ENCODE data around the gene LMF1. TPM values are rescaled to one million over a fixed set of nuclear protein-coding genes. Genes with fewer than 3 reads are reported as not detected.

LMF1 gene
- total RNA-seq, 1 donor from 2014 or later: 26.0 TPM

DNA sequence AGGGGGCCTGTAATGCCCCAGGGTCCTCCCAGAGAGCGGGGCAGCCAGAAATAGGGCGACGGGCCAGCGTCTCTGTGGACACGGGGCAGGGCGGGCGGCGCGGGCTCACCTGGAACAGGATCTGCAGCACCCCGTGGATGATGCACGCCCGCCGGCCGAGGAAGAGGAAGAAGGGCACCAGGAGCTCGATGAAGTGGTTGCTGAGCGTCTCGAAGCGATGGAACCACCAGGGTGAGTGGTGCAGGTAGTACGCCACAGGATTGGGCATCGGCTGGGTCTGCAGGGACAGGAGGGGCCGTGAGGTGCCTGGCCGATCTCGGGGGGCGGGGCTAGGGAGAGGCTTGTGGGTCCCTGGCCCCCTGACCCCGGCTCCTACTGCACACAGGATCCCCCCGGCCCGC is 91.3 kb downstream of the LMF1 start:
- TF ChIP-seq CTCF (IDR thresholded peaks at IDR 0.05) (no peak), POLR2A (IDR thresholded peaks at IDR 0.05) (no peak), POLR2AphosphoS5 (IDR thresholded peaks at IDR 0.05; ENCODE audit: insufficient read depth in 1 of 2, low read depth in 1 of 2) (no peak)
- peaks cover 0 to 8% of the 10 kb centered on the region in 2 donors for H3K36me3 ChIP-seq
- peaks cover 3% of the 10 kb centered on the region for H3K9me3 ChIP-seq
- H3K4me3 ChIP-seq: no peak overlapping the region
- DNase-seq (ENCODE audit: extremely low spot score in 2 of 2): no peak
- intact Hi-C loops (cut with DNase I): no loop called here
- no peaks in the 10 kb centered on the region for H3K4me1 ChIP-seq
- no peaks in the 10 kb centered on the region for H3K27me3 ChIP-seq
- no peak overlapping the region for H3K27ac ChIP-seq

DNA sequence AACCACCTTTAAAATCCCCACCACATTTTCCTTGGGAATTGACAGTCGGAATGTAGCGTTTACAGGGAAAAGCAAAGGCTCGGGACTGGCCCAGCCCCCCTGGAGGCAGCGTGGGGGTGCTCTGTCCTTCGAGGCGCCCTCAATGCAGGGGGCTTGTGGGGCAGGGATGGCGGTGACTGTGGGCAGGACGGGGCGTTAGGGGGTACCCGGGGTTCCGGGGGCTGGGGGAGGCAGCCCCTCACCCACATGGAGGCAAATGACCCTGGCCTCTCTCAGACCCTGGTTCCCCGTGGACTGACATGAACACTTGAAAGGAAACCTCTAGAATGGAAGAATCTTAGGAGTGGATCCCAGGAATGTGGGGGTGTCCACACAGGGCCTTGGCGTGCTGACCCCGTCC is 91.9 kb downstream of the LMF1 start:
- H3K27ac ChIP-seq: no peak overlapping the region
- intact Hi-C loops (cut with DNase I): no loop called here
- peaks cover 0 to 14% of the 10 kb centered on the region in 2 donors for H3K36me3 ChIP-seq
- DNase-seq (ENCODE audit: extremely low spot score in 2 of 2): no peak
- H3K9me3 ChIP-seq: no peaks in the 10 kb centered on the region
- no peaks in the 10 kb centered on the region for H3K27me3 ChIP-seq
- H3K4me1 ChIP-seq: no peaks in the 10 kb centered on the region
- TF ChIP-seq POLR2AphosphoS5 (IDR thresholded peaks at IDR 0.05; ENCODE audit: insufficient read depth in 1 of 2, low read depth in 1 of 2) (no peak), POLR2A (IDR thresholded peaks at IDR 0.05) (no peak), CTCF (IDR thresholded peaks at IDR 0.05) (no peak)
- no peak overlapping the region for H3K4me3 ChIP-seq

DNA sequence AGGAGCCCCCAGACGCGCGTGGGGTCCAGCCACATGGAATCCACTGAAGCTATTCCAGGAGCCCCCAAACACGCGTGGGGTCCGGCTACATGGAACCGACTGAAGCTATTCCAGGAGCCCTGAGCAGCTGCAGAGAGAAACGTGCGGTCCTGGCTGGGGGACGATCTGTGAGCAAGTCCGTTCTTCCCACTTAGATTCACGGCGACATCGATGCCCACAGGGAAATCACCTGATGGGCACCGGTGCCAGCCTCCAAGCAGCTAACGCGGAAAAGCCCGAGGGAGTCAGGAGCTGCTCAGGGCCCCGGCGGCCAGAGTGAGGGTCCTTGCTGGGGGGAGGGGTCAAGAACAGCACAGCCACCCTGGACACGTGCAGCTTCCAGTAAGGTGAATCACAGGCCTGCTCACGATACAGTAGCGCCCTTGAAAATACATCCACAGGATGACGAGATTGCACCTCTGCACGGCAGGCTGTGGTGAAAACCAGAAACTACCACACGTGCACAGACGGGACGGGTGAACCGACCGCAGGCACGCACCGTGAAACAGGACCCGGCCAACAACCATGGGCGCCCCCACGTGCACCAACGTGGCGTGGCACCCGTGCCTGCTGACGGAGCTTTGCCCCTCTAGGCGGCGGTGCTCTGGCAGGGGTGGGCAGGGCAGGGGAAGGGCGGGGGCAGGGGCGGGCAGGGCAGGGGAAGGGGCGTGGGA is 92.6 kb downstream of the LMF1 start:
- H3K9me3 ChIP-seq: no peaks in the 10 kb centered on the region
- no peak overlapping the region for H3K4me3 ChIP-seq
- no peaks in the 10 kb centered on the region for H3K27me3 ChIP-seq
- peaks cover 0 to 14% of the 10 kb centered on the region in 2 donors for H3K36me3 ChIP-seq
- TF ChIP-seq POLR2A (IDR thresholded peaks at IDR 0.05) (no peak), CTCF (IDR thresholded peaks at IDR 0.05) (no peak), POLR2AphosphoS5 (IDR thresholded peaks at IDR 0.05; ENCODE audit: insufficient read depth in 1 of 2, low read depth in 1 of 2) (no peak)
- no peak for DNase-seq (ENCODE audit: extremely low spot score in 2 of 2)
- intact Hi-C loops (cut with DNase I): no loop called here
- no peaks in the 10 kb centered on the region for H3K4me1 ChIP-seq
- no peak overlapping the region for H3K27ac ChIP-seq

DNA sequence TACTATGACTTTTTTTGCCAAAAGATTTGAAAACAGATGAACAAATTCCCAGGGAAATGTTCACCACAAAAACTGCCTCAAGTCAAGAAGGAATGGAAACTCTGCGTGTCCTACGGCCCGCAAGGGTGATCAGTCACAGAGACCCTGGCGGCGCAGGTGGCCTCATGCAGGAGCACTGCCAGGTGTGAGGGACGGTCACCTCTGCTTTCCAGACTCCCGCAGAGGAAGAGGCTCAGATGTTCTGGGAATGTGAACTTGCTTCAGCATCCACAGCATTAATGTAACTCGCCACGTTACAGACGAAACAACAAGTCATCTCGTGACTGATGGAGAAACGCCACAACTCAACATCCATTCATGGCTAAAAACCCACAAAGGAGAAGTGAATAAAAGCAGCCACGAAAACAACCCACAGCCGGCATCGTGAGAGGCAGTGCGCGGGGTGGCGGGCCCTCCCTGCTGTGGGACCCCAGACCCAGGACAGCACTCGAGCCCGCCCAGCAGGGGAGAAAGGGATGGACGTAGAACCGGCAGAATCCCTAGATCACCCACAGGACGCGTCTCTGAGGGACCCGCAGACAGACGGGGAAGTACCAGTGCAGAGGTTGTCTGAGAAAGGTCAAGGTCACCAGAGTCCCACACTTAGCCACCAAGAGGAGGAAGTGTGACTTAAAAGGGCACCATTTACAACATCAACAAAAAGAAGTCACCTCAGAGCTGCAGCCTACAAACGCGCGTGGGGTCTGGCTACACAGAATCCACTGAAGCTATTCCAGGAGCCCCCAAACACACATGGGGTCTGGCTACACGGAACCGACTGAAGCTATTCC is 93.3 kb downstream of the LMF1 start:
- no peak for TF ChIP-seq POLR2AphosphoS5 (IDR thresholded peaks at IDR 0.05; ENCODE audit: insufficient read depth in 1 of 2, low read depth in 1 of 2)
- no peak for TF ChIP-seq POLR2A (IDR thresholded peaks at IDR 0.05)
- TF ChIP-seq CTCF (IDR thresholded peaks at IDR 0.05): no peak
- intact Hi-C loops (cut with DNase I): no loop called here
- peaks cover 0 to 14% of the 10 kb centered on the region in 2 donors for H3K36me3 ChIP-seq
- H3K27me3 ChIP-seq: no peaks in the 10 kb centered on the region
- no peaks in the 10 kb centered on the region for H3K4me1 ChIP-seq
- H3K27ac ChIP-seq: no peak overlapping the region
- no peak for DNase-seq (ENCODE audit: extremely low spot score in 2 of 2)
- H3K4me3 ChIP-seq: no peak overlapping the region
- no peaks in the 10 kb centered on the region for H3K9me3 ChIP-seq

Measured in vagina (tissue), 2 donors.